K562 (cell line): ENCODE results near the gene ECD. TPM values are rescaled to one million over a fixed set of nuclear protein-coding genes. Genes with fewer than 3 reads are reported as not detected.

ENCODE experiments used
- CBFA2T3 ChIP-seq: fragments of 450-650 bp; IDR thresholded peaks from 2 replicates; pipeline ENCODE4 v1.6.1; 2017
- CREB1 ChIP-seq, 2 experiments: sonication (generic) in 1 of 2; formaldehyde crosslinking in 1 of 2; IDR thresholded peaks; 2 replicates each; pipeline versions ENCODE4 v1.6.1 to v1.8.0; 2012 to 2022; ENCODE audit warnings: inconsistent platforms in 1 of 2, mild to moderate bottlenecking in 1 of 2, missing genetic modification reagents in 1 of 2, moderate library complexity in 1 of 2
- DNMT1 ChIP-seq: fragments of 450-650 bp; IDR thresholded peaks from 2 replicates; pipeline ENCODE4 v1.6.1; 2016; ENCODE audit warnings: antibody characterized with exemption, mild to moderate bottlenecking
- HOXB6 ChIP-seq: fragments of 250-450 bp; sonication (Bioruptor Pico); IDR thresholded peaks from 2 replicates; pipeline ENCODE4 v1.5.1; 2022; ENCODE audit warnings: mild to moderate bottlenecking, borderline replicate concordance
- HSF4 ChIP-seq: fragments of 250-450 bp; sonication (Bioruptor Pico); IDR thresholded peaks from 2 replicates; pipeline ENCODE4 v2.1.2; 2022; ENCODE audit warnings: mild to moderate bottlenecking, moderate library complexity, borderline replicate concordance
- IFI16 ChIP-seq: fragments of 250-450 bp; sonication (Bioruptor Pico); IDR thresholded peaks from 2 replicates; pipeline ENCODE4 v2.1.2; 2022; ENCODE audit warnings: mild to moderate bottlenecking, inconsistent platforms
- KLF1 ChIP-seq: fragments of 450-650 bp; IDR thresholded peaks from 2 replicates; pipeline ENCODE4 v1.6.1; 2016; ENCODE audit warnings: missing genetic modification characterization, missing compliant biosample characterization
- MECOM ChIP-seq: fragments of 250-450 bp; sonication (Bioruptor Pico); IDR thresholded peaks from 2 replicates; pipeline ENCODE4 v1.8.0; 2022; ENCODE audit warnings: inconsistent platforms
- MED1 ChIP-seq: sonication (generic); formaldehyde crosslinking; IDR thresholded peaks from 2 replicates; pipeline ENCODE4 v1.8.1; 2023; ENCODE audit warnings: missing genetic modification reagents, borderline replicate concordance
- MLLT1 ChIP-seq, 2 experiments: fragments of 450-650 bp; IDR thresholded peaks; 2 replicates each; pipeline ENCODE4 v1.6.1; 2016
- NCOR1 ChIP-seq: fragments of 450-650 bp; IDR thresholded peaks from 2 replicates; pipeline ENCODE4 v1.6.1; 2016; ENCODE audit warnings: mild to moderate bottlenecking, moderate library complexity
- OTX1 ChIP-seq: fragments of 450-650 bp; formaldehyde crosslinking; IDR thresholded peaks from 2 replicates; pipeline ENCODE4 v1.4.0; 2022; ENCODE audit warnings: mild to moderate bottlenecking
- PHTF2 ChIP-seq: fragments of 250-450 bp; sonication (Bioruptor Pico); IDR thresholded peaks from 2 replicates; pipeline ENCODE4 v1.5.0; 2021; ENCODE audit warnings: mild to moderate bottlenecking
- POLR2G ChIP-seq: fragments of 200-400 bp; formaldehyde crosslinking; IDR thresholded peaks from 2 replicates; pipeline ENCODE4 v1.6.1; 2017; ENCODE audit warnings: low read depth, mild to moderate bottlenecking, antibody characterized with exemption, low read length, moderate library complexity
- RFX7 ChIP-seq: fragments of 250-450 bp; sonication (Bioruptor Pico); IDR thresholded peaks from 2 replicates; pipeline ENCODE4 v1.5.1; 2021; ENCODE audit warnings: mild to moderate bottlenecking
- SNAPC5 ChIP-seq: fragments of 250-450 bp; sonication (Bioruptor Pico); IDR thresholded peaks from 2 replicates; pipeline ENCODE4 v1.8.0; 2021; ENCODE audit warnings: moderate library complexity, mild to moderate bottlenecking, inconsistent platforms
- ZEB2 ChIP-seq: fragments of 450-650 bp; IDR thresholded peaks from 2 replicates; pipeline ENCODE4 v1.6.1; 2016
- ZNF143 ChIP-seq: sonication (generic); formaldehyde crosslinking; IDR thresholded peaks from 2 replicates; pipeline ENCODE4 v1.9.0; 2022; ENCODE audit warnings: mild to moderate bottlenecking, missing genetic modification reagents
- ZNF699 ChIP-seq: fragments of 250-450 bp; sonication (Bioruptor Pico); IDR thresholded peaks from 2 replicates; pipeline ENCODE4 v1.8.0; 2021; ENCODE audit warnings: mild to moderate bottlenecking, moderate library complexity; ENCODE audit not compliant: insufficient replicate concordance
- polyA plus RNA-seq, 8 experiments: library from polyadenylated mRNA; depleted of rRNA in 4 of 8; stranded (reverse) in 5 of 8; unstranded in 3 of 8; fragments of >200 nt; fragmentation: Nextera tagmentation in 2 of 8; fragmentation: Illumina TruSeq in 1 of 8; extraction: Ambion mirVana in 2 of 8; extraction: Trizol in 1 of 8; gene quantifications; 2 replicates each; pipeline versions ENCODE4 v1.2.1 to v1.2.3, GENCODE V29; 2011 to 2014; ENCODE audit warnings: inconsistent platforms in 1 of 8, missing spikeins in 1 of 8
- total RNA-seq, 7 experiments: library from RNA; depleted of rRNA in 6 of 7; stranded (reverse); fragments of >200 nt in 6 of 7; fragmentation: Illumina TruSeq in 2 of 7; extraction: Trizol in 2 of 7; gene quantifications; 2 replicates each; pipeline versions ENCODE4 v1.2.1 to v1.2.3, GENCODE V29; 2011 to 2021; ENCODE audit warnings: low replicate concordance in 1 of 7
- TF ChIP-seq, protein P1 (sequence below): sonication (generic); formaldehyde crosslinking; IDR thresholded peaks from 2 replicates; pipeline ENCODE4 v1.8.1; 2023; ENCODE audit warnings: mild to moderate bottlenecking, missing genetic modification reagents
- TF ChIP-seq, protein P2 (sequence below), 3 experiments: IDR thresholded peaks in 2 of 3; conservative IDR thresholded peaks in 1 of 3; 2 replicates each; pipeline ENCODE4 v1.5.1; 2011 to 2012; ENCODE audit warnings: low read length in 3 of 3, mild to moderate bottlenecking in 3 of 3, control low read depth in 2 of 3, improper control_type of control experiment in 1 of 3, inconsistent platforms in 1 of 3, low read depth in 1 of 3, mixed read lengths in 1 of 3, moderate library complexity in 1 of 3; ENCODE audit not compliant: insufficient read depth in 2 of 3
- TF ChIP-seq, protein P3 (sequence below): IDR thresholded peaks from 2 replicates; pipeline ENCODE4 v1.6.1; 2014; ENCODE audit warnings: antibody characterized with exemption

The ECD gene
- total and polyA plus RNA-seq, 9 of the 15 experiments (the other 6 are each of a cell fraction or from before 2014, with no cell fraction given): 33.5 to 79.9 (median 53.2) TPM

GRCh38 chr10:73096449-73097304 lies 71.1 kb downstream of the ECD start, which contains the start of gene P4HA1 (continued):
- TF ChIP-seq CREB1 (IDR thresholded peaks at IDR 0.05) (peak; percentile 74), CREB1 (CRISPR knock-in tag; IDR thresholded peaks at IDR 0.05) (peak; percentile 81; the same call in 1 of the 2 replicates), HSF4 (CRISPR knock-in tag) (0 out of 2 replicates have a peak, but pooled peaks have one; percentile 10), MECOM (CRISPR knock-in tag) (0 out of 2 replicates have a peak, but pooled peaks have one; percentile 45), MLLT1 (IDR thresholded peaks at IDR 0.05) (peak in 1 of 2 experiments; percentile 87; a peak in 3 of 4 replicates), RFX7 (CRISPR knock-in tag) (no peak), CBFA2T3 (no peak), HOXB6 (CRISPR knock-in tag) (no peak), KLF1 (tag) (peak; percentile 47; the same call in 1 of the 2 replicates), POLR2G (peak; percentile 100), IFI16 (CRISPR knock-in tag) (no peak), NCOR1 (no peak), ZNF699 (no peak), ZNF143 (CRISPR knock-in tag) (no peak), MED1 (CRISPR knock-in tag) (no peak), OTX1 (CRISPR knock-in tag) (peak; percentile 65), DNMT1 (0 out of 2 replicates have a peak, but pooled peaks have one; percentile 88), ZEB2 (peak; percentile 82), PHTF2 (no peak), SNAPC5 (CRISPR knock-in tag) (no peak)
- TF ChIP-seq, protein P1, sequence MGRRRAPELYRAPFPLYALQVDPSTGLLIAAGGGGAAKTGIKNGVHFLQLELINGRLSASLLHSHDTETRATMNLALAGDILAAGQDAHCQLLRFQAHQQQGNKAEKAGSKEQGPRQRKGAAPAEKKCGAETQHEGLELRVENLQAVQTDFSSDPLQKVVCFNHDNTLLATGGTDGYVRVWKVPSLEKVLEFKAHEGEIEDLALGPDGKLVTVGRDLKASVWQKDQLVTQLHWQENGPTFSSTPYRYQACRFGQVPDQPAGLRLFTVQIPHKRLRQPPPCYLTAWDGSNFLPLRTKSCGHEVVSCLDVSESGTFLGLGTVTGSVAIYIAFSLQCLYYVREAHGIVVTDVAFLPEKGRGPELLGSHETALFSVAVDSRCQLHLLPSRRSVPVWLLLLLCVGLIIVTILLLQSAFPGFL (CRISPR knock-in tag): no peak
- TF ChIP-seq, protein P2, sequence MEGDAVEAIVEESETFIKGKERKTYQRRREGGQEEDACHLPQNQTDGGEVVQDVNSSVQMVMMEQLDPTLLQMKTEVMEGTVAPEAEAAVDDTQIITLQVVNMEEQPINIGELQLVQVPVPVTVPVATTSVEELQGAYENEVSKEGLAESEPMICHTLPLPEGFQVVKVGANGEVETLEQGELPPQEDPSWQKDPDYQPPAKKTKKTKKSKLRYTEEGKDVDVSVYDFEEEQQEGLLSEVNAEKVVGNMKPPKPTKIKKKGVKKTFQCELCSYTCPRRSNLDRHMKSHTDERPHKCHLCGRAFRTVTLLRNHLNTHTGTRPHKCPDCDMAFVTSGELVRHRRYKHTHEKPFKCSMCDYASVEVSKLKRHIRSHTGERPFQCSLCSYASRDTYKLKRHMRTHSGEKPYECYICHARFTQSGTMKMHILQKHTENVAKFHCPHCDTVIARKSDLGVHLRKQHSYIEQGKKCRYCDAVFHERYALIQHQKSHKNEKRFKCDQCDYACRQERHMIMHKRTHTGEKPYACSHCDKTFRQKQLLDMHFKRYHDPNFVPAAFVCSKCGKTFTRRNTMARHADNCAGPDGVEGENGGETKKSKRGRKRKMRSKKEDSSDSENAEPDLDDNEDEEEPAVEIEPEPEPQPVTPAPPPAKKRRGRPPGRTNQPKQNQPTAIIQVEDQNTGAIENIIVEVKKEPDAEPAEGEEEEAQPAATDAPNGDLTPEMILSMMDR (IDR thresholded peaks at IDR 0.05 in 2 of 3, conservative IDR thresholded peaks at IDR 0.05 in 1 of 3; ENCODE audit: insufficient read depth in 2 of 3, low read depth in 1 of 3, low read length in 3 of 3): peak; percentile 91 to 97 (median 96)
- TF ChIP-seq, protein P3, sequence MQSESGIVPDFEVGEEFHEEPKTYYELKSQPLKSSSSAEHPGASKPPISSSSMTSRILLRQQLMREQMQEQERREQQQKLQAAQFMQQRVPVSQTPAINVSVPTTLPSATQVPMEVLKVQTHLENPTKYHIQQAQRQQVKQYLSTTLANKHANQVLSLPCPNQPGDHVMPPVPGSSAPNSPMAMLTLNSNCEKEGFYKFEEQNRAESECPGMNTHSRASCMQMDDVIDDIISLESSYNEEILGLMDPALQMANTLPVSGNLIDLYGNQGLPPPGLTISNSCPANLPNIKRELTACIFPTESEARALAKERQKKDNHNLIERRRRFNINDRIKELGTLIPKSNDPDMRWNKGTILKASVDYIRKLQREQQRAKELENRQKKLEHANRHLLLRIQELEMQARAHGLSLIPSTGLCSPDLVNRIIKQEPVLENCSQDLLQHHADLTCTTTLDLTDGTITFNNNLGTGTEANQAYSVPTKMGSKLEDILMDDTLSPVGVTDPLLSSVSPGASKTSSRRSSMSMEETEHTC: no peak
